Aorta (tissue), 5 donors: ENCODE data around the gene WDR6. TPM values are rescaled to one million over a fixed set of nuclear protein-coding genes. Genes with fewer than 3 reads are reported as not detected.
A peak's percentile ranks its signal among the peaks of the same experiment; 100 is the strongest.

Experiments used
- ATAC-seq: fragments of 200-7000 bp; cut with Tn5 transposase; one replicate; pipeline ENCODE4 v1.9.1; 2022; ENCODE audit warnings: moderate library complexity; ENCODE audit not compliant: low FRiP score
- DNase-seq, 2 donors: peaks; one replicate each; pipeline ENCODE4 v3.0.0-alpha.2; 2020
- H3K27ac ChIP-seq, 2 donors: one replicate each; pipeline ENCODE4 v1.5.1; 2013; ENCODE audit warnings: low read length in 2 of 2, mild to moderate bottlenecking in 2 of 2, moderate library complexity in 2 of 2, control low read depth in 1 of 2, inconsistent platforms in 1 of 2, low read depth in 1 of 2
- H3K27me3 ChIP-seq, 2 donors: one replicate each; pipeline ENCODE4 v1.6.1; 2013; ENCODE audit warnings: control low read depth in 1 of 2, low read length in 1 of 2, mild to moderate bottlenecking in 1 of 2, moderate library complexity in 1 of 2; ENCODE audit not compliant: insufficient read depth in 2 of 2, control insufficient read depth in 1 of 2
- H3K36me3 ChIP-seq, 2 donors: one replicate each; pipeline ENCODE4 v1.6.1; 2013; ENCODE audit warnings: control low read depth in 1 of 2, low read length in 1 of 2, mild to moderate bottlenecking in 1 of 2; ENCODE audit not compliant: insufficient read depth in 2 of 2, control insufficient read depth in 1 of 2
- H3K4me1 ChIP-seq, 2 donors: one replicate each; pipeline ENCODE4 v1.6.1; 2013; ENCODE audit warnings: low read length in 2 of 2, control low read depth in 1 of 2, mild to moderate bottlenecking in 1 of 2, moderate library complexity in 1 of 2; ENCODE audit not compliant: insufficient read depth in 2 of 2, control insufficient read depth in 1 of 2
- H3K4me3 ChIP-seq, 2 donors: one replicate each; pipeline ENCODE4 v1.5.1; 2013; ENCODE audit warnings: low read length in 2 of 2, control low read depth in 1 of 2, mild to moderate bottlenecking in 1 of 2
- H3K9me3 ChIP-seq: one replicate; pipeline ENCODE4 v1.6.1; 2013; ENCODE audit warnings: mild to moderate bottlenecking, low read length; ENCODE audit not compliant: control insufficient read depth
- WGBS, 2 donors: extraction: QIAGEN DNeasy Blood & Tissue Kit; methylation state at CpG; one replicate each; pipeline ENCODE4 v1.1.7; 2013; 5-methylcytosine and 5-hydroxymethylcytosine counted together
- intact Hi-C, 2 donors: fragments of 100-400 bp; cut with DNase I; formaldehyde crosslinking; loops; one replicate each; pipeline versions ENCODE4 v1.14.2 to v1.15.0; 2022
- polyA plus RNA-seq, 2 donors: library from polyadenylated mRNA; stranded (reverse); fragments of 200-250 nt; gene quantifications; one replicate each; pipeline ENCODE4 v1.2.3, GENCODE V29; 2013
- total RNA-seq, 2 donors: library from RNA; stranded (reverse); fragmentation: NEBNext Ultra II Directional; extraction: Animal tissue kit (Norgen Biotek cat#: 25700); gene quantifications; one replicate each; pipeline ENCODE4 v1.2.1, GENCODE V29; 2021
- donor health status: healthy with polysubstance abuse.
- donor health status: Bipolar disorder and iron deficiency.
- donor health status: DM: no; HTN: no; CAD: no.
- donor health status: DM: no; HTN: no; CAD: no.
- donor health status: DM: yes; HTN: yes; CAD: no.

Gene WDR6
- total and polyA plus RNA-seq, 4 donors, result 24.0 to 232 (median 135) TPM

DNA sequence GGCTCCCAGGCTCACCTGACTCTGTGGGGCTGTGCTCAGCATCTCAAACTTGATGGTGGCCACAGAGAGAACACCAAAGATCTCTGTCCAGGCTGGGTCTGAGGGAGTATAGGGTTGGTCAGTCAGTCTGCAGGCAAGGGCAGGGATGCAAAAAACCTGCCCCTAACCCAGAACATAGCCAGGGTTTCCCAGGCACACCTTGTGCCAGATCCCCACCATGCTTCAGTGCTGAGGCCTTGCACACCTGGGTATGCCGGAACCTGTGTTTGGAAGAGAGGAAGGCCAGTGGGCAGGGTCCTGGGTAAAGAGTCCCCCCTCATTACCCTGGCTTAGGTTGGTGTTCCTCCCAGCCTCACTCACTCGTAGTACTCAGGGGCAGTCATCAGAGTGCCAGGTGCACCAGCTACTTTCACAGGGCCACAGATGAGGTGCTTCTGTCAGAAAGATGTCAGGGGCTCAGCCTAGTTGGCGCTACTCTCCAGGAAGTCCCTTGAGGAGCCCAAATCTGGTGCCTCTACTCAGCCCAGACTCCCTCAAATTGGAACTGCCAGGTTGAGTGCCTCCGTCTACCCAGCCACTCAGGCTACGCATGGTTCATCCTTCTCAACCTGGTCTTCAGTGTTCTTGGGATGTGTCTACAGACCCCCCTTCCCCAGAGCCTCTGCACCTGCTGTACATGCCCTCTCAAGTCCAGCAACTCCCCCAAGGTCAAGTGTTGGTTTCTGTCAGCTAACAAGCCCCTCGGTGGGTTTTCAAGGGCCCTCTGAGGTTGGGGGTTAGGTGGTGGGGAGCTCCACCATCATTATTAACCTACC is 9.4 kb downstream of the WDR6 start:
- intact Hi-C loops, result no loop called here

DNA sequence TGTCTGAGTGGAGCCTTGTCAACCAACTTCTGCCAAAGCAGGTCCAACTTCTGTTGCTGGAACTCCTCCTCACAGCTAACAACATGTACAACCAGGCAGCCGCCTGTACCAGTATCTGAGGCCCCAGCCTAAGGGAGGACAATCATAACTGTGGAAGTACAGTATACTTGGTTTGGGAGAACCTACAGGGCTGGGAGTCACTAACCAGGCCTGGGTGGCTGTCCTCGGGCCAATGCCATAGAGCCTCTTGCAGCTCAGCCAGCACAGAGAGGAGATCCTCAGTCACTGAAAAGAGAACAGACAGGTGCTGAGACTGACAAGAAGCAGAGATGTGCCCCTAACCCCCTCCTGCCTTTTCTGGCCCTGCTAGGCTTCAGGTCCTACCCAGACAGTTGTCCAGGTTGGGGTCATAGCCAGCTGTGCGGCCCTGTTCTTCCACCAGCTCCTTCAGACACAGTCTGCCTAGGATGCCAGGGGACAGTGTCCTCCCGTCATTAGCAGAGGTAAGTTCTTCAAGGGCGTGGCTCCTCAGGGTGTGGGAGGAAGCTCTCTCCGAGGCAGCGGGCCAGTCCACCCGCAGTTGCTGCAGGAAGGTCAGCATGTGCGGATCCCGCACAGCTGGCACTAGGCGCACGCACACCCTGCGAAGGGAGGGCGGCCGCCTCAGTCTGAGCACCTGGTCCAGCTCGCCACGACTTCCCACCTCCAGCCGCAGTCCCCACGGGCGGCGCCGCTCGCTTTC is 10.2 kb downstream of the WDR6 start:
- intact Hi-C loops, result no loop called here
- WGBS, 2 donors, result 7 to 9% methylated on average over 13 to 23 of the region's 23 CpGs
- Histone ChIP-seq H3K9me3 (no peaks in the 10 kb centered on the region), H3K36me3 (peaks cover 0 to 4% of the 10 kb centered on the region in 2 donors), H3K27ac (no peak overlapping the region), H3K4me1 (no peaks in the 10 kb centered on the region), H3K27me3 (peaks cover 0 to 1% of the 10 kb centered on the region in 2 donors), H3K4me3 (peak overlapping the region in 1 of 2 donors; percentile 74)
- ATAC-seq (no peak), DNase-seq (no peak)

More for the DNA sequence above, 9.4 kb downstream of the WDR6 start:
- H3K36me3 ChIP-seq, result peaks cover 0 to 4% of the 10 kb centered on the region in 2 donors
- DNase-seq, result no peak
- H3K4me1 ChIP-seq, result no peaks in the 10 kb centered on the region
- H3K9me3 ChIP-seq, result no peaks in the 10 kb centered on the region
- H3K27me3 ChIP-seq, result peaks cover 0 to 1% of the 10 kb centered on the region in 2 donors
- no peak overlapping the region for H3K4me3 ChIP-seq
- no peak for ATAC-seq
- 76 to 82% methylated on average over 6 of the region's 6 CpGs for WGBS, 2 donors
- H3K27ac ChIP-seq, result no peak overlapping the region

DNA sequence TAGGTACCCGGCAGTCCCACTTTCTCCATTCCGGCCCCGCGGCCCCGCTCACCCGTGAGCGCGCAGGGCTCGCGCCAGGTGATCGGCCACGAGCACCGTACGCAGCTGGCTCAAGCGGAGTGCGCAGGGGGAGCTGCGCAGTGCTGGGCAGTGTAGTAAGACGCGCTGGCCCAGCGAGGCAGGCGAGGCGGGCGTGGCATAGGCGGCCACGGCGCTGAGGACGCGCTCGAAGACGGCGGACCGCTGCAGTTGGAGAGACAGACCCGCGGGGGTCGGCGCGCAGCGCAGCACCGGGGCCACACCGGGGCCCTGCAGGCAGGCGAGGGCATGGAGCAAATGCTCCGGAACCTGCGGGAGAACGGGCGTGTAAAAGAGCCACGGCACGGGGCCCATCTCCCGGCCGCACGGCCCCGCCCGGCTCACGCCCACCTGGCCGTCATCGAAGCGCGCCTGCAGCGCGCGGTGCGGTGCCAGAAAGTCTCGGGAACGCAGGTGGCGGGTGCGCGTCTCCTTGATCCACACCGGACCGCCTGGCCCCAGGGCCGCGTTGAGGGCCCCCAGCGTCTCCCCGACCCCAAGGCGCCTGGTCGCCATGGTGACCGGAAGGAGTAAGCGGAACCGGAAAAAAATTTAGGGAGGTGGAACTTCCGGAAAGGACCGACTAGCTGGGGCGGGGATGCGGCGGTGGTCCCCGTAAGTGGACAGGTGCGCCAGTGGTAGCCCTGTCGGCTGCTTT is 10.9 kb downstream of the WDR6 start, which contains the start of gene DALRD3:
DALRD3 (minus strand) TSS at position 610 of the 736 bp plus-strand sequence; CDS start at position 594, 16 bp downstream.
- no peak for ATAC-seq
- peaks cover 0 to 1% of the 10 kb centered on the region in 2 donors for H3K27me3 ChIP-seq
- intact Hi-C loops, result no loop called here

DNA sequence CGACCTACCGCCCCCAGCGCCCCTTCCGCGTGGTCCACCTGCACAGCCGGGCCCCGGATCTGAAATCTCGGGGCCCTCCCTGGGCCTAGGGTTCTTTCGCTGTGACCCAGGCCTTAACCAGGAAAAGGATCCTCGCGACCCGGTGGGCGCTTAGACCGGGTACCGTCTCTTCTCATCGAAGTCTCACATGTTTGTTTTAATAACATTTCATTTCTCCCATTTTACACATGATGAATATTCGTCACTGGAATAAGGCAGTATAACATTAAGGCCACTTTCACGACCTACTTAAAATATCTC is 11.5 kb downstream of the WDR6 start:
- Histone ChIP-seq H3K4me1 (no peaks in the 10 kb centered on the region), H3K27me3 (peaks cover 0 to 1% of the 10 kb centered on the region in 2 donors), H3K4me3 (peak overlapping the region; percentile 73 to 74), H3K9me3 (no peaks in the 10 kb centered on the region), H3K36me3 (peaks cover 0 to 4% of the 10 kb centered on the region in 2 donors), H3K27ac (peak overlapping the region in 1 of 2 donors; percentile 41)
- ATAC-seq (no peak), DNase-seq (no peak)
- 2% methylated on average over 16 to 18 of the region's 18 CpGs for WGBS, 2 donors
- intact Hi-C loops, result no loop called here

More for the DNA sequence above, 10.9 kb downstream of the WDR6 start, which contains the start of gene DALRD3:
- Histone ChIP-seq H3K9me3 (no peaks in the 10 kb centered on the region), H3K36me3 (peaks cover 0 to 4% of the 10 kb centered on the region in 2 donors), H3K27ac (peak within 1 kb of the TSS in 1 of 2 donors; percentile 43), H3K4me3 (peak within 1 kb of the TSS; percentile 73 to 74), H3K4me1 (no peaks in the 10 kb centered on the region)
- WGBS, 2 donors, result 0% methylated on average over 76 to 85 of the region's 85 CpGs
- DNase-seq, result peak; percentile 76 to 90

DNA sequence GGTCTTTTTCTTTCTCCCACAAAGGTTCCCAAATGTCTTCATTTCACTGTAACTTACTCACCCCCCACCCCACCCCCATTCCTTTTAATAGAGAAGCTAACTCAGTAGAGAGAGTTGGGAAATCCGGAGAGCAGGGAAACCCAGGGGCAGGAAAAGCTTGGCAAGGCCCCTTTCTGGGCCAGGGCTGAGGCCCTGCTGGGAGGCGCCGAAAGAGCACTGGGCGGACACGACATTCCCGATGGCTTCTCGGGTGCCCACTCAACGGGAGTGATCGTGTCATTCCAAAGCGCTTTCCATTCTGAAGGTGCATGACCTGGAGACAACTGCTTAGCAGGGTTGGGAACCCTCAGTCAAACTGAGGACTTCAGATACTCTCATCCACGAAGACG is 12.7 kb downstream of the WDR6 start:
- H3K4me1 ChIP-seq, result no peaks in the 10 kb centered on the region
- no peak for ATAC-seq
- DNase-seq, result no peak

DNA sequence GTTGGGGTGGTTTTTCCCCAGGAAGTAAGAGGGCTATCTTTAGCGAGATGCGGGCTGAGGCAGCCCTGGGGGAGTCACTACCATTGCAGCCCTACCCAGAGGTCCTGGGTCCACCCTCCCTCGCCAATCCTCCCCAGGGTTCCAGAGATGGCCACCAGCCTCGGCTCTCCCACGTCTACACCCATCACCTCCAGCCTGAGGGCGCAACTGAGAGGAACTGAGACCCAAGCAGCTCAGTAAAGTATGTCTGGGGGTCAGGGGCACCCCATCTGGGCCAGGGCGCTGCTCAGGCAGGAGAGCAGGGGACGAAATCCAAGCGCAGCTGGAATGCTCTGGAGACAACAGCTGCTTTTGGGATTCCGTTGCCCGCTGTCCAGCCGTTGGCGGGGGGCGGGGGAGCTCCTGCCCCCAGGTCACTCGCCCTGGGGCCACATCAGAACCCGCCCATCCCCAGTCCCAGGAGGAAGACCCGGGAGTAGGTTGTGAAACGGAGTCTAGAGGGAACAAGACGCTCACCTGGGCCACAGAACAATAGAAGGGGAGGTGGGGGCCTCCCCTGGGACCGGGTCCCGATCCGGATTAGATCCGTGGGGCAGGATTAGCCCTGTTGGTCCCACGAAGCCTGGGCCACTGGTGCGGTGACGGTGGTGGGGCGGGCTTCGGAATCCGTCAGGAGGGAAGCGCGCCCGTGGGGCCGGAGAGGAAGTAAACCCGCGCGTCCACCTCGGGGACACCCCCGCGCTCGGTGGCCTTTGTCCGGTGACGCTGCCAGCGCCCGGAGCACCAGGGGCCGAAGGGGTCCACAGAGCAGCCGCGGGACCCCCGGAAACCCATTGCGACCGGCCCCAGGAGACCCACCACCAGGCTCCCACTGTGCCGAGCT is 13.4 kb downstream of the WDR6 start:
- H3K27me3 ChIP-seq, result peaks cover 0 to 1% of the 10 kb centered on the region in 2 donors
- peak overlapping the region; percentile 12 to 48 for H3K4me3 ChIP-seq
- DNase-seq (peak; percentile 81 to 88), ATAC-seq (peak; percentile 24)
- H3K4me1 ChIP-seq, result no peaks in the 10 kb centered on the region
- no peaks in the 10 kb centered on the region for H3K9me3 ChIP-seq
- intact Hi-C loops, result loop anchor here in 1 of 2 donors (5.0 kb wide), 1 partner anchor 33 kb away; no protein-coding TSS in a partner anchor
- H3K36me3 ChIP-seq, result peaks cover 0 to 5% of the 10 kb centered on the region in 2 donors
- peak overlapping the region; percentile 38 to 69 for H3K27ac ChIP-seq
- WGBS, 2 donors, result 1% methylated on average over 49 to 51 of the region's 51 CpGs

More for the DNA sequence above, 12.7 kb downstream of the WDR6 start:
- WGBS, 2 donors, result 38 to 45% methylated on average over 12 of the region's 12 CpGs
- intact Hi-C loops, result loop anchor here in 1 of 2 donors (5.0 kb wide), 1 partner anchor 33 kb away; no protein-coding TSS in a partner anchor
- H3K9me3 ChIP-seq, result no peaks in the 10 kb centered on the region
- peaks cover 0 to 1% of the 10 kb centered on the region in 2 donors for H3K27me3 ChIP-seq
- H3K27ac ChIP-seq, result no peak overlapping the region
- H3K36me3 ChIP-seq, result peaks cover 0 to 3% of the 10 kb centered on the region in 2 donors
- no peak overlapping the region for H3K4me3 ChIP-seq

DNA sequence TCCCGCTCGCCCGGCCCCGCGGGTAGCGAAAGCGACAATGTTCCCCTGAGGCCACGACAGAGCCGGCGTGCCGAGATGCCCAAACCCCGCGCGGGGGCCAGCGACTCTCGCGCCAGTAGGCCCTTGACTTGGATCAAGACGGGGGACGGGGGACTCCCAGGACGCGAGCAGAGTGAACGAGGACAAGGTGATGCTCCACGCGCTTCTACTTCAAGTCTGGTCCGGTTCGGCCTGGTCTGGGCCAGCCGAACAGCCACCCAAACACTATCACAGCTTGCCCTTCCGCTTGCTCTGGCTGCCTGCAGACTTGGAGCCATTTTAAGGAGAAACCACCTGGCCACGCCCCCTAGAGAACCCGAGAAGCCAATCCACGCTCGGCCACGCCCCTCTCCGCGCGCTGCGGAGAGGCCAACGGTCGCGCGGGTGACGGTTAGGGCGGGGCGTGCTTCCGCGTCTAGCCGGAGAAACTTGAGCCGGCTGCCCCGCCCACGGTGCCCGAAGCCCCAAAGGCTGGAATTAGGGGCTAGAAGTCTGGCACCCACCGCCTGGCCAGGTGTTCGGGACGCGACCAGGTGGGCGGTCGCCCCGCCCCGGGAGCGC is 14.1 kb downstream of the WDR6 start:
- peak; percentile 100 for DNase-seq
- WGBS, 2 donors, result 0% methylated on average over 56 to 60 of the region's 60 CpGs
- Histone ChIP-seq H3K4me1 (no peaks in the 10 kb centered on the region), H3K9me3 (no peaks in the 10 kb centered on the region), H3K4me3 (peak overlapping the region; percentile 85 to 88), H3K36me3 (peaks cover 0 to 5% of the 10 kb centered on the region in 2 donors), H3K27me3 (peaks cover 0 to 1% of the 10 kb centered on the region in 2 donors), H3K27ac (peak overlapping the region; percentile 89 to 97)
- peak; percentile 94 for ATAC-seq
- intact Hi-C loops, result loop anchor here in 1 of 2 donors (5.0 kb wide), 1 partner anchor 34 kb away; no protein-coding TSS in a partner anchor
